ENCODE results near the gene CBFB. TPM values are rescaled to one million over a fixed set of nuclear protein-coding genes. Genes with fewer than 3 reads are reported as not detected.

Gene CBFB
- polyA plus RNA-seq, 1 donor from 2014 or later, result 32.6 TPM

- Histone ChIP-seq H3K9me3 (ENCODE audit: low read length) (no peaks in the 10 kb centered on the region), H3K4me3 (ENCODE audit: low read length) (no peak overlapping the region), H4K20me1 (ENCODE audit: insufficient read depth) (no peaks in the 10 kb centered on the region), H3F3A (ENCODE audit: insufficient read depth, low read length, poor library complexity, severe bottlenecking) (no peaks in the 10 kb centered on the region), H3K9me2 (ENCODE audit: insufficient read depth, low read length) (no peaks in the 10 kb centered on the region), H2AFZ (ENCODE audit: low read depth, low read length) (no peak overlapping the region), H3K27me3 (ENCODE audit: insufficient read depth, low read depth, low read length) (no peaks in the 10 kb centered on the region), H3K79me2 (replicated peaks; ENCODE audit: insufficient read depth, low read length) (no peaks in the 10 kb centered on the region), H3K4me2 (ENCODE audit: low read length) (no peak overlapping the region), H3K36me3 (ENCODE audit: insufficient read depth, low read length) (no peaks in the 10 kb centered on the region), H3K27ac (ENCODE audit: low read length) (no peak overlapping the region), H3K9ac (ENCODE audit: low read length) (no peak overlapping the region)
- TF ChIP-seq CTCF (IDR thresholded peaks at IDR 0.05; ENCODE audit: poor library complexity, severe bottlenecking), result no peak
- no peak for TF ChIP-seq RAD21 (conservative IDR thresholded peaks at IDR 0.05)
These were observed 53.9 kb downstream of the CBFB start for GRCh38 chr16:67082891-67083290.

GRCh38 chr16:67084345-67085028 is 55.5 kb downstream of the CBFB start:
- Histone ChIP-seq H3K9me2 (ENCODE audit: insufficient read depth, low read length) (no peaks in the 10 kb centered on the region), H3K9me3 (ENCODE audit: low read length) (no peaks in the 10 kb centered on the region), H3F3A (ENCODE audit: insufficient read depth, low read length, poor library complexity, severe bottlenecking) (no peaks in the 10 kb centered on the region), H2AFZ (ENCODE audit: low read depth, low read length) (no peak overlapping the region), H3K27ac (ENCODE audit: low read length) (no peak overlapping the region), H3K4me2 (ENCODE audit: low read length) (no peak overlapping the region), H4K20me1 (ENCODE audit: insufficient read depth) (no peaks in the 10 kb centered on the region), H3K79me2 (replicated peaks; ENCODE audit: insufficient read depth, low read length) (no peaks in the 10 kb centered on the region), H3K27me3 (ENCODE audit: insufficient read depth, low read depth, low read length) (no peaks in the 10 kb centered on the region), H3K36me3 (ENCODE audit: insufficient read depth, low read length) (no peaks in the 10 kb centered on the region), H3K9ac (ENCODE audit: low read length) (no peak overlapping the region), H3K4me3 (ENCODE audit: low read length) (no peak overlapping the region)
- no peak for TF ChIP-seq MXI1 (conservative IDR thresholded peaks at IDR 0.05; ENCODE audit: poor library complexity, severe bottlenecking)
- no peak for TF ChIP-seq RAD21 (conservative IDR thresholded peaks at IDR 0.05)
- no peak for TF ChIP-seq EP300 (conservative IDR thresholded peaks at IDR 0.05; ENCODE audit: poor library complexity, severe bottlenecking)
- no peak for TF ChIP-seq SMC3 (conservative IDR thresholded peaks at IDR 0.05; ENCODE audit: poor library complexity)
- TF ChIP-seq CTCF (IDR thresholded peaks at IDR 0.05; ENCODE audit: poor library complexity, severe bottlenecking), result no peak
- TF ChIP-seq EZH2 (IDR thresholded peaks at IDR 0.05; ENCODE audit: borderline replicate concordance, insufficient read depth, low read length, poor library complexity, severe bottlenecking), result no peak
- TF ChIP-seq REST (IDR thresholded peaks at IDR 0.05; ENCODE audit: borderline replicate concordance), result no peak
- TF ChIP-seq TAF1 (IDR thresholded peaks at IDR 0.05; ENCODE audit: low read depth), result no peak
- no peak for TF ChIP-seq POLR2AphosphoS5 (IDR thresholded peaks at IDR 0.05)
